Stromal cell of bone marrow (primary cell): ENCODE data around the gene MDM2.
A peak's percentile ranks its signal among the peaks of the same experiment; 100 is the strongest.

ENCODE experiments used
- DNase-seq: peaks from one replicate; pipeline ENCODE4 v3.0.0-alpha.2; 2012; ENCODE audit warnings: low read depth

MDM2 gene

DNA sequence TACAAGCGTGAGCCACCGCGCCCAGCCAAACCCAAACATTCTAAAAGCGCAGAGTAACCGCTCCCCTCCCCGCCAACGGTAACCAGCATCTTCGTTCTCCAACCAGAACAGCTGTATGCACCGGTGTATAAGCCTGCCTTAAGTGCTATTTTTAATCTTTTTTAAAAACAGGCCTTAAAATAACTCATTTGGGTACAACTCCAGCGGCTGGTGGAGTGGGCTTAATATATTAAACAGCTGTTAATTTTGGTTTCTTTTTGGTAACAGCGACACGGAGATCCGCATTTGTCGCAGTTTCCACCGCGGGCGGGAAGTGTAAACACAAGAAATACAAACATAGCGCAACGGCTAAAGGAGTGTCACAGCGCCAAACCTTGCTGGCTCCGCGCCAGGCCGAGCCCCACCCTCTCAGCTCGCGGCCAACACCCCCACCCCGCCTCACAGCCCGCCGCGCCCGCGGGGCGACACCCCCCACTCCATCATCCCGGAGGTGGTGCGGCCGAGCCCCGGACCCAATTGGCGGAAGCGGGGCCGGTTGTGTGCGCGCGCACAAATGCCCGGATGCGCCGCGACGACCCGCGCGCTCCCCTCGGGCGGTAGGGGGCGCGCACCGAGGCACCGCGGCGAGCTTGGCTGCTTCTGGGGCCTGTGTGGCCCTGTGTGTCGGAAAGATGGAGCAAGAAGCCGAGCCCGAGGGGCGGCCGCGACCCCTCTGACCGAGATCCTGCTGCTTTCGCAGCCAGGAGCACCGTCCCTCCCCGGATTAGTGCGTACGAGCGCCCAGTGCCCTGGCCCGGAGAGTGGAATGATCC is at the start of gene MDM2:
MDM2 (plus strand) TSS at position 602 of the 812 bp plus-strand sequence. CDS start 301 bp downstream, outside the sequence.
- DNase-seq = peak; percentile 76

- no peak for DNase-seq
Measured at GRCh38 chr12:68759852-68760251, 48.1 kb upstream of the MDM2 start.

GRCh38 chr12:68760806-68761441 is 47.1 kb upstream of the MDM2 start:
- no peak for DNase-seq

GRCh38 chr12:68761442-68761812 is 46.5 kb upstream of the MDM2 start:
- DNase-seq = no peak

DNA sequence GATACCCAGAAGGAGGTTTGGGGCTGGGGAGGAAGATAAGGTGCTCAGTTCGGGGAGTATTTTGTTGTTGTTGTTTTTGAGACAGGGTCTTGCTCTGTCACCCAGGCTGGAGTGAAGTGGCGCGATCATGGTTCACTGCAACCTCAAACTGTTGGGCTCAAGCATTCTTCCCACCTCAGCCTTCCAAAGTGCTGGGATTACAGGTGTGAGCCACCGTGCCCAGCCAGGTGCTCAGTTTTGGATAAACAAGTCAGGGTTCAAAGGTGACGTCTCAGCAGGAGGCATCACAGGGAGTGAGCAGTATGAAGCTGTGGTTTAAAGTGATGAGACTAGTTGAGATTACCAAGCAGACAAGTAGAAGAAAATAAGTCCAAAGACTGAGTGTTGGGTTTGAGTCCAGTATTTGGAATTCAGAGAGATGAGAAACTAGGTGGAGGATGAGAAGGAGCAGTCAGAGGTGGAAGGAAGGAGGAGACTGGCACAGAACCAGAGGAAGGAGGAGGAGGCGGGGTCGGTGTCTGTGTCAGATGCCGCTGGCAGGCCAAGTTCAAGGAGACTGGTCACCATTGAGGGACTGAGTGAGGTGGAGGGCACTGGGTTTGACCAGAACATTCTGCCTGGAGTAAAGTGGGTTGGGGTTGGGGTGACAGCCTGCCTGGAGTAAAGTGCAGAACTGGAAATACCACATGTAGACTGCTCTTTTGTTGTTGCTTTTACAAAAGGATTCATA is 45.9 kb upstream of the MDM2 start:
- no peak for DNase-seq

- DNase-seq = no peak
Measured at GRCh38 chr12:68762691-68763090, 45.3 kb upstream of the MDM2 start.

- no peak for DNase-seq
Measured at GRCh38 chr12:68765696-68766095, 42.3 kb upstream of the MDM2 start.

- DNase-seq = no peak
Measured at GRCh38 chr12:68766646-68767045, 41.3 kb upstream of the MDM2 start.

- no peak for DNase-seq
Measured at GRCh38 chr12:68767191-68767590, 40.8 kb upstream of the MDM2 start.

DNA sequence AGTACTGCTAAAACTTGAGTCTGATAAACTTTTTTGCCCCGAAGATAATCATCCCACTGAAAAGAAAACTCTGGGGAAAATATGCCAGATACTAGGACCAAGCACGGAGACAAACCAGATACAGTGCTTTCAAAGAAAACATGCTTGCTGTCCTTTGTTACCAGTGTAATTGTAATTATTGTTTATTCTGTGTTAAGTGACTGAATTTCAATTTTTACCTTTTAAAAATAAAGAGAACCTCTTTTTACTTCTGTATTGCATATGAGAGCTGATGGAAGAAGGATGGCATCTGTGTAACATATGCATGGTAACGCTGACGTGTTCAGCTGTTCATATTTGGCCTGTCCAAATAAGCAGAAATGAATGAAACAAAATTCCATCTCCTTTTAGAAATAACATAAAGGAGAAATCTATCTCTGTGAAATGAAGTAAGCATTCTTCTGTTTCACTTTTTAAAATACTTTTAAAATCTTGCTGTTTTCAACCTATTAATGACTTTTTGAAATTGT is 39.5 kb upstream of the MDM2 start:
- DNase-seq = no peak

- no peak for DNase-seq
Measured at GRCh38 chr12:68769941-68770340, 38.0 kb upstream of the MDM2 start.

DNA sequence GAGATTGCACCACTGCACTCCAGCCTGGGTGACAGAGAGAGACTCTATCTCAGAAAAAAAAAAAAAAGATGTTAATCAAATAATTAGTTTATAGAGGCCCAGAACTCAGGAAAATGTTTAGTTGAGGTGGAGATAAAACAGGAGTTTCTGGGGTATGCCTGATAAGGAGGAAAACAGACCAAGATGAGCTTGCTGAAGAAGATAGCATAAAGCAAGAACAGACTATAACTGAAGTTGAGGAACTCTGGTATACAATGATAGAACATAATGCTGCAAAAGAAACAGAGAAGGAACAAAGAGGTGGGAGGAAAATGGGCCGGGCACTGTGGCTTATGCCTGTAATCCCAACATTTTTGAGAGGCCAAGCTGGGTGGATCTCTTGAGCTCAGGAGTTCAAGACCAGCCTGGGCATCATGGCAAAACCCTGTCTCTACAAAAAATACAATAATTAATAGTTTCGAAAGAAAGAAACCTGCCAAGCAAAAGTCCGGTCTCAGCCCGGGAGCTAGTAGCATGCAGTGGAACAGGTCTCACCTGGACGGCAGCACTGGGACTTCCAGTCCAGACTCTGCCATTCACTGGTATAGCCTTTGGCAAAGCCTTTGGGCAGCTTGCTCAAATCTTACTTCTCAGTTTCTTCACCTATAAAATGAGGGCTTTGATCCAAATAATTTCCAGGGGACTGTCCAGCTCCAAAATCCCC is 36.6 kb upstream of the MDM2 start:
- DNase-seq = no peak

DNA sequence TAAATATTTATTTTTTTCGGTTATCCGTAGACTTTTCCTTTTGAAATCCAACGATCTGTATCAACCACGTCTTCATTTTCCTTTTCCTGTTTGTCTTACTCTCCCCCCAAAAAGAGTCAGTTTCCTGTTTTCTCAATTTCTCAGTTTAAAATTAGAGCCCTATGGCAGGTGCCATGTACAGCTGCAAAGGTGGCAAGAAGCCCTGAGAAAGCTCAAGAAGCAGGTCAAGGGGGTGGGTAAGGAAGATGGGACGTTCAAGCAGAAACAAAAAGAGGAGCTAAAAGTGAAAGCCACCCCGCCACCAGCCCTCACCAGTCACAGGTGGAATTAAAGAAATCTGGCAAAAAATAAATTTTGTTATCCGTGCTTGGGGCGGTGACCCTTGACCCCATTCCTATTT is 35.3 kb upstream of the MDM2 start:
- no peak for DNase-seq

DNA sequence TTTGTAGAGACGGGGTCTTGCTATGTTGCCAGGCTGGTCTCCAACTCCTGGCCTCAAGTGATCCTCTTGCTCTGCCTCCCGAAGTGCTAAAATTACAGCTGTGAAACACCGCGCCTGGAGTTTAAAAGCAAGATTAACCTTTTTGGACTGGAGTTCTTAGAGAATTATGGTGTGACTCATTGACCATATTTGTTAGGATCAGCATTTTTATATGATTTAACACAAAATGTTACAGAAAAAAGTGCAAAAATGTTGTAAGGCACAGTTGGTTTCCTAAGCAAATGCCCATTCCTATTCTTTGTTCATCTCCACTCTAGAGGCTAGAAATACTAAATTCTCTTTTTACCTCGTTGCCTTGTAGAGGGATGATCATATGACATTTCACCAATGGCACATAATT is 34.4 kb upstream of the MDM2 start:
- DNase-seq = peak; percentile 10

- no peak for DNase-seq
Measured at GRCh38 chr12:68775121-68775630, 32.8 kb upstream of the MDM2 start.

DNA sequence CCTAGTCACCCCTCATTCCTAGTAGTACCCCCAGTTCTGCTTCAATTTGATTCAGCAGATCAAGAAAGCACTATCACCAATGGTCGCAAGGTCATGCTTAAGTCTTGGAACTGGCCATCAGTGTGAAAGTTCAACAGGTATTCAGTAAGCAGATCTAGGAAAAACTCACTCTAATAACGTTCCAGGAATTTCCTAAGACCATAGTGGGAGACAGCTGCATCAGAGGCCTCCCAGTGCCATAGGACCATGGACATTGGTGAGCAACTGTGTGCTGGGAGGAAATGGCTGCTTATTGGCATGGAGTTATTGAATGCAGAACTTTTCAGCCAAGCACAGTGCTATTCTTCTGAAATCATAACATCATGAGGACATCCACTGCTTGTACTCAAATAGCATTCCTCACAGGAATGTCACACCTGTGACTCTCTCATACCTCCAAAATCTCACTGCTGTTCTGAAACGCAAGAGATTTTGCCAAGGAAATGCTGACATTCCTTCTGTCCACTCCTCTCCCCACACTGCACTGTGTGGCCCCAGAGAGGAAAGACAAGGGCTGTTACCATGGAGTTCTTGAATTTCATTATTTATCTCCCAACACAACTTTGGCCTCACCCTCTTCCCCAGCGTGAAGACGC is 30.9 kb upstream of the MDM2 start:
- no peak for DNase-seq

GRCh38 chr12:68779280-68779679 is 28.7 kb upstream of the MDM2 start:
- DNase-seq = no peak

DNA sequence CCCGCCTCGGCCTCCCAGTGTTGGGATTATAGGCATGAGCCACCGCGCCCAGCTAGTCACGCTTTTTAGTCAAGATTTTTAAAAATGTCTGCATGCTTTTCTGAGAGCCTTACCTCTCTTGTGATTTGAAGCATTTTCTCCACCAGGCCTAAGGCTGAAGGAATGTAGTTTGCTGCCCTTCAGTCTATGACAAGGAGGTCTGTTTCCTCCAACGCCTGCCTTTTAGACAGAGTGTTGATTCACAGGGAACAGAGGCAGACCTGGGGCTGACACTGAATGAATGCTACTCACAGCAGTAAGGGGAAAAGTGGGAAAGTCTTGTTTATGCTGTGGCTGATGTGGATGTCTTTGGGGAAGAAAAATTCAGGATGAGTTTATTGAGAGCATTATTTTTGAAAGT is 27.2 kb upstream of the MDM2 start:
- DNase-seq = no peak

- no peak for DNase-seq
Measured at GRCh38 chr12:68781728-68782127, 26.2 kb upstream of the MDM2 start.

GRCh38 chr12:68784015-68784414 is 24.0 kb upstream of the MDM2 start:
- no peak for DNase-seq

DNA sequence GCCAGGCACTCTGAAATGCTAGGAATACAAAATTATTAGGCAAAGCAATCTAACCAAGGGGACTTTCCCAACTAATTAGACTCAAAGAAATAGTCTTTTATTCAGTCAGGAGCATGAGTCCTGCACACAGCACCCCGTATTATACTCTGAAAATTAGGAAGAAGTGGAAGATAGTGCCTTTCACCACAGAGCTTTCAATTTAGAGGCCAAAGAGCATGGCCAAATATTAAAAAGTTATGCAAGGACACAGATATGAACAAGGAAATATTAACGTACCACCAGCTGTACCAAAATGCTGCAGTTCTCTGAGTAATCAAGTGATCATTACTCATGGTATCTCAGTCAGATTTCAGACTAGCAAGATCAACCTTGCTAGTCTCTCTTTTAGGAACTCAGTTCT is 22.6 kb upstream of the MDM2 start:
- no peak for DNase-seq

DNA sequence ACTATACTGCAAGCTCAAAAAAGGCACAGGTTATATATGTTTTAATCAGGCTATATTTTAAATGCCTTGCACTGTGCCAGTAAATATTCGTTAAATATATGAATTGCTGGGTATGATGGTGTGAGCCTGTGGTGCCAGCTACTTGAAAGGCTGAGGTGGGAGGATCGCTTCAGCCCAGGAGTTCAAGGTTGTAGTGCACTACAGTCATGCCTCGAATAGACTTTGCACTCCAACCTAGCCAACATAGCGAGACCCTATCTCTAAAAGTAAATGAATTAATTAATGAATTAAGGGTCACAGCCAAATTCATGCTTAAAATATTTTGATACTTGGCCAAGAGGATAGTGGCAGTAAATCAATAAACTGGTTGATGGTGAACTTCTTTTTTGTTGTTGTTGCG is 22.2 kb upstream of the MDM2 start:
- DNase-seq = no peak
